Endometrial microvascular endothelial cells (primary cell): Measurements from ENCODE around the gene METTL27. TPM values are rescaled to one million over a fixed set of nuclear protein-coding genes. Genes with fewer than 3 reads are reported as not detected.
"Not testable (repeated sequence)": the region's sequence is repeated elsewhere in the genome, so short reads cannot be mapped to it uniquely, and the experiment has no call there.

ENCODE experiments used
- in situ Hi-C: cut with HindIII; loops from 2 replicates; pipeline ENCODE4 v1.10.0; 2017; ENCODE audit warnings: low sequenced_read_pairs, low pct_unique_long_range_greater_than_20kb; ENCODE audit errors: inconsistent ontology term
- total RNA-seq: library from RNA; depleted of rRNA; stranded (reverse); fragments of >200 nt; gene quantifications from one replicate; pipeline ENCODE4 v1.2.3, GENCODE V29; 2015; ENCODE audit errors: inconsistent ontology term

The METTL27 gene, protein sequence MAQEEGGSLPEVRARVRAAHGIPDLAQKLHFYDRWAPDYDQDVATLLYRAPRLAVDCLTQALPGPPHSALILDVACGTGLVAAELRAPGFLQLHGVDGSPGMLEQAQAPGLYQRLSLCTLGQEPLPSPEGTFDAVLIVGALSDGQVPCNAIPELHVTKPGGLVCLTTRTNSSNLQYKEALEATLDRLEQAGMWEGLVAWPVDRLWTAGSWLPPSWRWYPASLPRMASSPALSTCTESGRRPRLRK
- total RNA-seq: 3.6 TPM

DNA sequence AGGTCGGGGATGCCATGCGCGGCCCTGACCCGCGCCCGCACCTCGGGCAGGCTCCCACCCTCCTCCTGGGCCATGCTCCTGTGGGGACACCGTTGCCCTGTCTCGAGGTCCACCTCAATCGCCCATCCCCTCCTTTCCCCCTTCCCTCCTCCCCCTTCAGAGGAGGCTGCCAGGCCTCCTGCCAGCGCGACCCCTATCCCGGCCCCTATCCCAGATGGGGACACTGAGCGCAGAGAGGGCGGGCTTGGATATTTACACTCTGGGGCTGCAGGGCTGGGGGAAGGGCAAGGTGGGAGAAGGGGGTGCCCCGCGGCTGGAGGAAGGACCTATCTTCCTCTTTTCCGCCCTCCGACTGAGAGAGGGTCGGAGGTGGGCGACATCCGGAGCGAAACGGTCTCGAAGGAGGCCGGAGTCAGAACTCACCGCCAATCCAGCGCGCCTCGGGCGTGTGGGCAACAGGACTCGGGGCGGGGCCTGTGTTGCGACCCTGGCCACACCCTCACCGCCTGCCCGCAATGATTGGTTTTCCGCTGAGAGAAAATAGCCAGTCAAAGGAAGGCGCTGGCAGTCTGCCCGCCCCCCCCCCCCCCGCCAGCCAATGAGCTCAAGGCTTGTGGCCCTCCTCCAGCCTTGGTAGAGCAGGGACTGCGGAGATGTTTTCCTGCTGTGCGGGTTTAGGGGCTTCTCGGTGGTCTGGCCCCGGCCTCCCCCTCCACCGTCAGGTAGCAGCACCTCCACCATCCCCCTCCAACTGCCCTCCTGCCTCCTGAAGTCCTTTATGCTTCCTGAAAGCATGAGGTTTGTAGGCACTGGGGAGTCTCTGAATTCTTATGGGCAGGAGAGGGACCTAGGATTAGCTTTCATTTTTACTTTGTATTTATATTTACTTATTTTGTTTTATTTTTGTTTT, at the start of gene METTL27:
Gene METTL27, minus strand, starts transcription at position 450 of the 910 bp plus-strand sequence. Its CDS starts 376 bp downstream, at position 74.
- in situ Hi-C loops: no loop called here

DNA sequence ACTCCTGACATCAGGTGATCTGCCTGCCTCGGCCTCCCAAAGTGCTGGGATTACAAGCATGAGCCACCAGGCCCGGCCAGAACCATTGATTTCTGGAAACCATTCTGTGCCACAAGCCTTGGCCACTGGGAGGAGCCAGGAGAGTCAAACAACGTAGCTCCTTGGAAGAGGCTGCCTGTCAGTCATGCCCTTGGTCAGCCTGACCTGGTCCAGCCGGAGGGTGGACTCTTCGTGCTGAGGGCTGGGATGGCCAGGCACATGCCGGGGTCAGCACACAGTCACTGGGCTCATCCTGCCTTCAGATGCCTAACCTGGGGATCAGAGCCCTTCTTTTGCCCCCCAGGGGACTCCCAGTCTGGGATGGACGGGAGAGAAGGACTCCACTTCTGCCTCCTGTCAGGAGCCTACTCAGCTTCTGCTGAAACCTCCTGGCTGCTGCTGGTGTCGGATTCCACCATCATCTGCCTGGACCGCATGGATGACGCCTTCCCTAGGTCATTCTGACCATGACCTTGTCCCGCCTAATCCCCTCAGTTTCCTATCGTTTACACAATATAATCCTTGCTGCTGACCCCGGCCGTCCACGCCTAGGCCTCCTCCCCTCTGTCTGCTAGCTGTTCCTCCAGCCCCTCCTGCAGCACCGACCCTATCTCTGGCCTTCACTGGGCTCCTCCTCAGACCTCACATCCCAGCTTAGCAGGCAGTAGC, 49.0 kb upstream of the METTL27 start:
- in situ Hi-C loops: no loop called here

DNA sequence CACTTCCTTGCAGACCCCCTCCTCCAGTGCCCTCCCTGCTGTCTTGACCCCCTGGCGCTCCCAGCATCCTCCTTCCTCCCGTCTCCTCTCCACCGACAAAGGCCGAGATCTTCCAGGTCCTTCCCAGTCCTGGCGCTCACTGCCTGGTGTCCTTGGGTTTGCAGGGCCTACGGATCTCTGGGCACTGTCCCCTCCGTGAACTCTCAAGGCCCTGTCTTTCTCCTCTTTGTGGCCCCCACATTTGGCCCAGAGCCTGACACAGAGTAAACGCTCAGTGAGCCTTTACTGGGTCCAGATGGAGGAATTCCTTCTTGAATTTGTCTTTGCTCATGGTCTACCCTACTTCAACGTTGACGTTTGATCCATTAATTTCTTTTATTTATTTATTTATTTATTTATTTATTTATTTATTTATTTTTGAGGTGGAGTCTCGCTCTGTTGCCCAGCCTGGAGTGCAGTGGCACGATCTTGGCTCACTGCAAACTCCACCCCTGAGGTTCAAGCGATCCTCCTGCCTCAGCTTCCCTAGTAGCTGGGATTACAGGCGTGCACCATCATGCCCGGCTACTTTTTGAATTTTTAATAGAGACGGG, 48.3 kb upstream of the METTL27 start:
- in situ Hi-C loops: no loop called here

DNA sequence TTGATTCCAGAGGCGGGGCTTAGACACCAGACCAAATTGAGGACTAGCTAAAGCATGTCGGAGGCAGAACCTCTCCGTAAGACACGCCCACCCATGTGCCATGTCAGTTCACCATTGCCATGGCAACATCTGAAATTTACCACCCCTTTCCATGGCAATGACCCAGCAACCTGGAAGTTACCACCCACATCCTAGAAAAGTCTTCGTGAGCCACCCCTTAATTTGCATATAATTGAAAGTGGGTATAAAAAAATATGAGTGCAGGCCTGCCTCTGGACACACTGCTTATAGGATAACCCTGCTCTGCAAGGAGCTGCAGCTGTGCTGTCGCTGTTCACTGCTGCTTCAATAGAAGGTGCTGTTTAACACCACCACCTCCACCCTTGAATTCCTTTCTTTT, 46.6 kb upstream of the METTL27 start:
- in situ Hi-C loops: no loop called here

DNA sequence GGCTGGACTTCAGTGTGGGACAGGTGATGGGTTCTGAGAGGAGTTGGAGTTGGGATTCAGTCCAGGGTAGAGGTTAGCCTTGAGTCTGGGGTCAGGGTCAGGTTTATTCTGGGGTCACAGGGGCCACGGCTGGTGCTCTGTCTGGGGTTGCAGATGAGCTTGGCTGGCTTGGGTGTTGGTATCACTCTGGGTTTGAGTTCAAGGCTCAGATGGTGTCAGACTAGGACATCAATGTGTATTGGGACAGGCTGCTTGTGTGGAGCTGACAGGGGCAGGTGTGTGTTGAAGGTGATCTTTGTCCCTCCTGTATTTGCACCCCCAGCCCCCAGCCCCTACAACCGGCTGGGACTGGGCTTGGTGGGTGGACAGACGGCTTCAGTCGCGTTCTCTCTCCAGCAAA, 45.4 kb upstream of the METTL27 start:
- in situ Hi-C loops: no loop called here

DNA sequence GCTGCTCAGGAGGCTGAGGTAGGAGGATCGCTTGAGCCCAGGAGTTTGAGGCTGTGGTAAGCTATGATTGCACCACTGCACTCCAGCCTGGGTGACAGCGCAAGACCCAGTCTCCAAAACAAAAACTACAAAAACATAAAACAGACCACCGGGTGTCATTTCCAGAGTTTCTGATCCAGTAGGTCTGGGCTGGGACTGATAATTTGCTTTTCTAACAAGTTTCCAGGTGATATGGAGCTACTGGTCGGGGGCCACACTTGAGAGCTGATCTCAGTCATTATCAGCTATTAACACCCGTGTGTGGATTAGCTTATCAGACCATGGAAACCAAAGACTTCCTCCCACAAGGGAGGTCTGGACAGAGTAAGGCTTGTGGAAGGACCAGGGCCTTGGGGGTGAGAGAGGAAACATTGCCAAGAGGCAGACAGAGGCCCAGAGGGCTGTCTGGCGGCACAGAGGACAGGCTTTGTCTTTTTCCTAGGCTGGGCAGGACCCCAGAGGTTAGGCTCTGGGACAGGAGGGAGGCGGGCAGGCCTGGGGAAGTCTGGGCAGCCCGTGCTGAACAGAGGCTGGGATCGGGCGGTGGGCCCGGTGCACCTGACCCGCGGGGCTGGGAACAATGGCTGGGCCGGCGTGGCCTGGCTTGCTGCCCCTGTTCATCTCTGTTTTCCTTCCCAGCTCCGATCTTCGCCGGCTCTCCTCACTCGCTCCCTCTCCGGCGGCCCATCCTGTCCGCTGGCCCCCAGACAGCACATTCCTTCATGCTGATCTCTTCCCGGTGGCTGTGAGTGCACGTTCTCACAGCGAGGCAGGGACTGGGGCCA, 43.9 kb upstream of the METTL27 start:
- in situ Hi-C loops: no loop called here

DNA sequence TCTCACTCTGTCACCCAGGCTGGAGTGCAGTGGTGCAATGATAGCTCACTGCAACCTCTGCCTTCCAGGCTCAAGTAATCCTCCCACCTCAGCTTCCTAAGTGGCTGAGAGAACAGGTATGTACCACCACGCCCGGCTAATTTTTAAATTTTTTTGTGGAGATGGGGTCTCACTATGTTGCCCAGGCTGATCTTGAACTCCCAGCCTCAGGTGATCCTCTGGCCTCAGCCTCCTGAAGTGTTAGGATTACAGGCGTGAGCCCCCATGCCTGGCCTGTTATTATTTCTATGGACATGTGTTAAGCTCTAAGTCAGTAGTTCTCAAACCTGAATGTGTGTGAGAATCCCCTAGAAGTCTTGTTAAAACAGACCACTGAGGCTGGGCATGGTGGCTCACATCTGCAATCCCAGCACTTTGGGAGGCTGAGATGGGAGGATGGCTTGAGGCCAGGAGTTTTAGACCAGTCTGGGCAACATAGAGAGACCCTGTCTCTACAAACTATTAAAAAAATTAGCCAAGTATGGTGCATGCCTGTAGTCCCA, 43.2 kb upstream of the METTL27 start:
- in situ Hi-C loops: no loop called here

DNA sequence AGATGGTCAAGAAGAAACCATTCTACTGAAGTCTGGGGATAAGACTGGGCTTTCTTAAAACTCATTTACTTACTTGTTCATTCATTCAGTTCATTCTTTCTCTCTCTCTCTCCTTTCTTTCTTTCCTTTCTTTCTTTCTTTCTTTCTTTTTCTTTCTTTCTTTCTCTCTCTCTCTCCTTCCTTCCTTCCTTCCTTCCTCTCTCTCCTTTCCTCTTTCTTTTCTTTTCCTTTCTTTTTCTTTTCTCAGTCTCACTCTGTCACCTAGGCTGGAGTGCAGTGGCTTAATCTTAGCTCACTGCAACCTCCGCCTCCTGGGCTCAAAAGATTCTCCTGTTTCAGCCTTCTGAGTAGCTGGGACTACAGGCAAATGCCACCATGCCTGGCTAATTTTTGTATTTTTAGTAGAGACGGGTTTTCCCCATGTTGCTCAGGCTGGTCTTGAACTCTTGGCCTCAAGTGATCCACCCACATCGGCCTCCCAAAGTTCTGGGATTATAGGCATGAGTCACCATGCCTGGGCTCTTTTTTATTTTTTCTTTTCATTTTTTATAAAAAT, 42.6 kb upstream of the METTL27 start:
- in situ Hi-C loops: not testable (repeated sequence)

DNA sequence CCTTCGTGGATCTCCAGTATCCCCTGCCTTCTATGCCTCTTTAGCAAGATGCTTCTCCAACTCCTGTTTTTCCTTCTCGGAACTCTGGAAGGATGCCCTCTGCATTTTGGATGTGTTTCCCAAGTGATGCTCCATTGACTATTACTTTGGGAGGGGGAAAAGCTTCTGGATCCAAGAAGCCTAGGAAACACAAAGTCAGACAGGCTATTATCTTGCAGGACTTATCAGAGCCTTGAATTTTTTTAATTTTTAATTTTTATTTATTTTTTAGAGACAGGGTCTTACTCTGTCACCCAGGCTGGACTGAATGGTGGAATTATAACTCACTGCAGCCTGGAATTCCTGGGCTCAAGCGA, 39.7 kb upstream of the METTL27 start:
- in situ Hi-C loops: no loop called here

DNA sequence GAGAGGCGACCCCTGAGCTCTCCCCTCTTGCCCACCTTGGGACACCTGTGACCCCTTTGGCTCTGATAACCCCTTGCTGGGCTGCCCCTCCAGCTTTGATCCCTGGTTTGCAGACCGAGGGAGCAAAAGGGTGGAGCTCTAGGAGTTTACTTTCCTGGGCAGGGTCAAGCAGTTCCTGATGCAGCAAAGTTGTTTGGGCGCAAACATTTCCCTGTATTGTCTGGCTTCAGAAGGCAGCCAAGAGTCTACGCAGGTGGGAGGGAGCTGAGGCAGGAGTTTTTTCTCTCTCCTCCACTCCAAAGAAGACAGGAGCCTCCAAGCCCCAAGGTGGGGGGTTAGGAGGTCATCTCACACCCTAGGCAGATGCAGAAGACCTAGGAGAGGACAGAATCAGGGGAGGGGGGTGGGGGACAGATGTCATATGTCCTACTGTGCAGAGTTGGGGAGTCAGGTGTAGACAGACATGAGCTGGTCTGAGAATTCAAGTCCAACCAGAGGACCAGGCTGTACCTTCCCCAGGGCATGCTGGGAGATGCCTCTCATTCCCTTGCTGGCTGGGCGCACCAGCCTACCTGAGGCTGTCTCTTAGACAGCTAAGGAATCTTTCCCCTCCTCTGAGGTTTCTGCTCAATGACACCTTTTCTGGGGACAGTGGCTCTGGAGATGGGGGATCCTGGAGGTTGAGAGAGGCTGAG, 39.2 kb upstream of the METTL27 start:
- in situ Hi-C loops: no loop called here

DNA sequence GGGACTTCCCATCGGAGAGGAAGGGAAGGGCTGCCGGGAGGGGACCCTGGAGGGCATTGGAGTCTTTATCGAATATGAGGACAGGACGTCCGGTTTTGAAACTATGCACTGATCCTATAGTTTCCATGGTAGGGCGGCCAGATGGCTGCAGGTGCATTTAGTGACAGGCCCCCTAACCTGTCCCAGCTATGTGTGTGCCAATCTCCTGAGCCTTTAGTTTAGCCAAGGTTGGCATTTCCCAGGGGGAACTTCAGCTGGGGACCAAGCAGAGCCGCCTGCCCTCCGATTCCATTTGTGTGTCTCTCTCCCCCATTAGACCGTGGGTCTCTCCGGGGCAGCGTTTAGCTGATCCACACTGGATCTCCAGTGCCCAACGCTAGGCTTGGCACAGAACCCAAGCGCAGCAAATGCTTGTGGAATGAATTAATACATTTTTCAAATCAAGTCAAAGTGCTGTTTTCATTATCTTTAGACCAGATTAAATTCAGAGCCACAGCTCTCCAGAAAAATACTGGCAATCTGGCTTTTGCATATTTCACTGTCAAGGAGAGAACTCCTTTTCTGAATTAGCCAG, 38.5 kb upstream of the METTL27 start:
- in situ Hi-C loops: no loop called here

DNA sequence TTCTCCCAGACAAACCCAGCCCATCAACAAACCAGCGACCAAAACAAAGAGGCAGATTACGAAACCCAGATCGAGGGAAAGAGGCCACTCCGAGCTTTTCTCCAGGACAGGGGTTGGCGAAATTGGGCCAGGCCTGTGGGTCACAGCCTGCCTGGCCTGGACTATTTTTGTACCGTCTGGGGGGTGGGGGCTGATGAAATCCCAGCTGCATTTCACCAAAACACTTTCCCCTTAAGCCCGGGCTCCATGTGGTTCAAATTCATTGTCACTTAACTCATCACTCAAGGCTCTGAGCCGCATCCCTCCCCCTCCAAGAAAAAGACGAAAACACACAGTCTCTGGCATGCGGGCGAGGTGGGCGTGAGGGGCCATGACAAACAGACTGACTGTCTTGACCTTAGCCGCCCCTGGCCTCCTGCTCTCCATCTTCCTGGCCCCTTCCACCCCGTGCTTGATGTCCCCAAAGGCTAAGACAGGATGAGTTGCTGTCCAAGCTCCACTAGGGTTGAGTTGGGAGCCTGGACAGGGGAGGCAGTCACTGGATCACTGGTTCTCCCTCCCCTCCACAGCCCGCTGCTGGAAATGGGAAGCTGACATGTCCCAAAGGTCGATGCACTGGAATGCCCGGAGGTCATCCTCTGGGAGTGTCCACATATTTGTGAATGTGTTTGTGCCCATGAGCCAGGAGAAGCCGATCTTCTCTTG, 37.8 kb upstream of the METTL27 start:
- in situ Hi-C loops: no loop called here

DNA sequence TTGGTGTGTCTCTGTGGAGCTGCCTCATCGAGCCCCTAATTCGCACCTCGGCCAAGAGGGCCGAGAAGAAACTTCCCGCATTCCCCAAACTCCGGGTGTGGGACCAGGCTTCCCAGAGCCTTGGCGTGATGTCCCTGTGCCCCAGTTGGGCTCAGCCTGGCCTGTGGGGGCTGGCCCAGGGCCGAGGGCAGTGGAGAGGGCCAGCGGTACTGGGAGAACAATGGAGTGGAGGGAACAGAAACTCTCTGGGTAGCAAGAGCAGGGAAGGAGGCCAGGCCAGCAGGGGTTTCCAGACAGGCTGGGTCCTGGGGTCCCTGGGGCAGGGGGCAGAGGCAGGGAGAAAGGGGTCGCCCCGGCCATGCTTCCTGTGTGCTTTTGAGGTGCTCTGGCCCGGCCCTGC, 34.7 kb upstream of the METTL27 start:
- in situ Hi-C loops: no loop called here

DNA sequence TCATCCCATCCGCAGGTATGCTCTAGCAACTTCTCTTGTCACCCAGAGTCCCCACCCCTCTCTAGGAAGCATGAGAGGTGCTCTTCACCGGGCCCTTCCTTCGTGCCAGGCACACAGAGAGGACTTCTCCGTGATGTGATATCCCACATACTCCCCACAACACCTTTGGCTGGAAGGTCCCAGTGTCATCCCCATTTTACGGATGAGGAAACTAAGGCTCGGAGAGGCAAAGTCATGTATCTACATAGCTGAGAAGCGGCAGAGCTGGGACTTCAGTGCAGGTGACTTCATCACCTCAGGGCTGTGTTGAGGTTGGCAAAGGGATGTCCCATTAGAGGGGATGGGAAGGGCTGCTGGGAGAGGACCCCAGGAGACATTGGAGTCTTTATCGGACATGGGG, 34.0 kb upstream of the METTL27 start:
- in situ Hi-C loops: no loop called here

DNA sequence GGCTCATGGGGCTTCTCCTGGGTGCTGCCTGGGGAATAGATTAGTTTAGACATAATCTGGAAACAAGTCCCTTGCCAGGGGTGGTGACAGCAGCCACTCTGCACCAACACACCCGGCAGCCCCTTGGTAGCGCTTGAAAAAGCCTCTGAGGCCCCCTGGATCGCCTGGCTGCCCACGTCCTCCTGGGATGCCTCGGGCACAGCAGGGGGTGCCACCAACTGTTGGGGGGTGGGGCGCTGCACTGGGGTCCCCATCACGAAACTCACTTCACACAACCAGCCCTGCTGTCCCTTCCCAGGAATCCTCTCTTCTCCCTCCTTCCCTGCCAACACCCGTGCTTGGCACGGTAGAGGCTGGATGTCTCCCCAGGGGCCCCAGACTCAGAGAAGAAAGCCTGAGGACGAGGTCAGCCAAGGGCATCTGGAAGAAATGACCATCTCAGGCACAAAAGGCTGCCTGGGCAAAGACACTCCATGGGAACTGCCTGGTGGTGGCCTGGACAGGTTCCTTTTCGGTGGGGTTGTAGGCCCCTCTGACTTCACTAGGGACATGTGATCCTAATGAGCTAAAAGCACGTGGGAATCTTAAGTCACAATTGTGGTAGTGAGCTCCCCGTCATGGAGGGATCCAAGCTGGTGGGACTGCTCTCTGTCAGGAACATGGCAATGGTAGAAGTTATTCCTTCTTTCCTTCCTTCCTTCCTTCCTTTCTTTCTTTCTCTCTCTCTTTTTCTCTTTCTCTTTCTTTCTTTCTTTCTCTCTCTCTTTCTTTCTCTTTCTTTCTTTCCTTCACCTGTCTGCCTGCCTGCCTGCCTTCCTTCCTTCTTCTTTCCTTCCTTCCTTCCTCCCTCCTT, 30.0 kb upstream of the METTL27 start:
- in situ Hi-C loops: loop anchor here (25.0 kb wide), 1 partner anchor 315 kb away; no protein-coding TSS in a partner anchor
